Immature natural killer cell (primary cell): ENCODE results near the gene ANXA6. TPM values are rescaled to one million over a fixed set of nuclear protein-coding genes. Genes with fewer than 3 reads are reported as not detected.

Experiments
- polyA plus RNA-seq, 3 donors: library from polyadenylated mRNA; unstranded; fragments of 300-500 nt; fragmentation: Illumina TruSeq; gene quantifications; one replicate each; pipeline ENCODE4 v1.2.3, GENCODE V29; 2021

Gene ANXA6
- polyA plus RNA-seq, 3 donors from 2014 or later = 313 to 679 (median 395) TPM

Other genes starting within 250 kb of the ANXA6 start
- gene GPX3, start 137.2 kb downstream of the ANXA6 start, polyA plus RNA-seq = under 1 TPM in 1 of 3 donors, not detected in 2; 0.96 TPM
- 10 to 100 TPM; 21.8 to 62.4 (median 40.2) TPM for gene TNIP1, start 76.7 kb downstream of the ANXA6 start, polyA plus RNA-seq
- gene CCDC69, start 66.3 kb upstream of the ANXA6 start, polyA plus RNA-seq = 100 to 1,000 TPM in 2 of 3 donors, 10 to 100 TPM in 1; 88.1 to 256 (median 149) TPM
- 1 to 10 TPM; 4.6 to 8.7 (median 5.2) TPM for gene GM2A, start 95.4 kb upstream of the ANXA6 start, polyA plus RNA-seq
- not detected for gene SLC36A3, start 146.0 kb upstream of the ANXA6 start, polyA plus RNA-seq
- gene SLC36A2, start 189.8 kb upstream of the ANXA6 start, polyA plus RNA-seq = not detected